Measurements from ENCODE around the gene STRN4.
"Not testable (repeated sequence)": the region's sequence is repeated elsewhere in the genome, so short reads cannot be mapped to it uniquely, and the experiment has no call there.

Gene STRN4
- 72.6 to 74.8 reads per million in 2 donors for total RNA-seq

- DNase-seq, result peak; percentile 58
These were observed at the start of gene STRN4 for GRCh38 chr19:46746281-46747057. STRN4 (minus strand) TSS chr19:46746450; CDS start chr19:46746430, 20 bp downstream.

GRCh38 chr19:46791944-46792343, 45.7 kb upstream of the STRN4 start:
- DNase-seq, result peak; percentile 7

DNA sequence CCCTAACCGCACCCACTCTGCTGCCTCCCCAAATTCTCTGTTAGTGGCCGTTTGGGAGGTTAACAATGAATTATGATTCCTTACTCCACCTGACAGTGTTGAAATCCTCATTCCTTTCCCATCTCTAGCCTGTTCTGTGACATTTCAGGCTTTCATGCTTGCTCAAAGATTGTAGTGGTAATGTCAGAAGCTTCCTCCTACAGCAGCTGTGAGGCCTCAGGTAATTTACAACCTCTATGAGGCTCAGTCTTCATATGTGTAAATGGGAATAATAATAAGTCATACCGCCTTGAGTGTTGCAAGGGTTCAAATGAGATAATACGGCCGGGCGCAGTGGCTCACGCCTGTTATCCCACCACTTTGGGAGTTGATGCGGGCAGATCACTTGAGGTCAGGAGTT, 43.1 kb upstream of the STRN4 start:
- no peak for DNase-seq

DNA sequence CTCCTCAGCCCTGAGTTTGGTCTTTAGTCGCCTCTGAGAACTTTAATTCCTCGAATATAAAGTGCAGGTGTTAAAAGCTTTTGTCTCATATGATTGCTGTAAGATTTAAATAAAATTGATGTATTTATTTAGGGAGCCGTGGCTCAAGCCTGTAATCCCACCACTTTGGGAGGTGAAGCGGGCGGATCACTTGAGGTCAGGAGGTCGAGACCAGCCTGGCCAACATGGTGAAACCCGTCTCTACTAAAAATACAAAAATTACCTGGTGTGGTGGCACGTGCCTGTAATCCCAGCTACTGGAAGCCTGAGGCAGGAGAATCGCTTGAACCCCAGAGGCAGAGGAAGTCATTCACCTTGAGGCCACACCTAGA, 42.7 kb upstream of the STRN4 start:
- no peak for DNase-seq

DNA sequence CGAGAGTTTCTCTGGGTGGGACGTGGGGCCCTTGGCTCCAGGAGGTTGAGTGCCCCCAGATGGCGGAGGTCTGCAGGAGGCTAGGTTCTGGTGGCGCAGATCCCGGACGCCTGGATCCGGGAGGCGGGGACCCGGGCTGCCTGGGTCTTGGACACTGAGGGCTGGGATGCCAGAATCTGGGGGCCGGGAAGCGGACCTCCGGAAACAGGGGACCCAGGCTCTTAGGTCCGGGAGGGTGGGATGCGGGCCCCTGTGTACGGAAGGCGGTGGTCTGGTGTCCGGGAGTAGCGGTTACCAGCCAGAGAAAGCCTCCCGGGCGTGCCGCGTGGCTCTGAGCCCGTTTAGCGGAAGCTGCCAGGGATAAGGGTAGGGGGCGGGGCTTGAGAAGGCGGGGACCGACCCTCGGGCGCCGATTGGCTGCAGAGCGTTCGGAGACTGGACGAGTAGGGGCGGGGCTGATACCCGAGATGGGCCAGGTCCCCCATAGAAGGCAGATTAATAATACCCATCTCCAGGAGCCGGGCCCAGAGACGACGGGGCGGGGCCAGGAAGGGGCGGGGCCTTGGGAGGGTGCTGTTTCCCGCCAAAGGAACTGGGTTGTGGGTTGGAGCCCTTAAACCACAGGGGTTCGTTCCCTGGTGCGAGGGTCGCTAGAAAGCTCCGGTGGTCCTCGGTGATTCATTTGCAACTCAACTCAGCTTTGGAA, 42.2 kb upstream of the STRN4 start, which contains the start of gene SLC1A5:
SLC1A5 (minus strand) TSS at position 333 of the 706 bp plus-strand sequence. CDS start 629 bp downstream, outside the sequence.
- peak; percentile 94 for DNase-seq

- DNase-seq, result peak; percentile 29
These were observed 41.3 kb upstream of the STRN4 start for GRCh38 chr19:46787331-46788261.

DNA sequence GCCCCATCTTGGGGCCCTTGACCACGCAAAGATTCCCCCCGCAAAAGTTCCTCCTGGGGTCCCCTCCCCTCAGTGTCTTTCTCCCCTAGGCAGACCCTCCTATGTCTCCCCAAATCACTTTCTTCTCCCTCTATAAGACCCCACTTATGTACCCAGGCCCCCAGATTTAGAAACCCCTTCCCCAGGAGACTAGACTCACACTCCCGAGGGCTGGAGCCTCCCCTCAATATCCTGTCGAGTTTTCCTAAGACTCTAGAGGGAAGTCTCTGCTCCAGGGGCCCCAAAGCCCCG, 40.7 kb upstream of the STRN4 start:
- DNase-seq, result no peak

- peak; percentile 72 for DNase-seq
These were observed 40.2 kb upstream of the STRN4 start for GRCh38 chr19:46786236-46787039.

- DNase-seq, result no peak
These were observed 39.7 kb upstream of the STRN4 start for GRCh38 chr19:46785980-46786235.

DNA sequence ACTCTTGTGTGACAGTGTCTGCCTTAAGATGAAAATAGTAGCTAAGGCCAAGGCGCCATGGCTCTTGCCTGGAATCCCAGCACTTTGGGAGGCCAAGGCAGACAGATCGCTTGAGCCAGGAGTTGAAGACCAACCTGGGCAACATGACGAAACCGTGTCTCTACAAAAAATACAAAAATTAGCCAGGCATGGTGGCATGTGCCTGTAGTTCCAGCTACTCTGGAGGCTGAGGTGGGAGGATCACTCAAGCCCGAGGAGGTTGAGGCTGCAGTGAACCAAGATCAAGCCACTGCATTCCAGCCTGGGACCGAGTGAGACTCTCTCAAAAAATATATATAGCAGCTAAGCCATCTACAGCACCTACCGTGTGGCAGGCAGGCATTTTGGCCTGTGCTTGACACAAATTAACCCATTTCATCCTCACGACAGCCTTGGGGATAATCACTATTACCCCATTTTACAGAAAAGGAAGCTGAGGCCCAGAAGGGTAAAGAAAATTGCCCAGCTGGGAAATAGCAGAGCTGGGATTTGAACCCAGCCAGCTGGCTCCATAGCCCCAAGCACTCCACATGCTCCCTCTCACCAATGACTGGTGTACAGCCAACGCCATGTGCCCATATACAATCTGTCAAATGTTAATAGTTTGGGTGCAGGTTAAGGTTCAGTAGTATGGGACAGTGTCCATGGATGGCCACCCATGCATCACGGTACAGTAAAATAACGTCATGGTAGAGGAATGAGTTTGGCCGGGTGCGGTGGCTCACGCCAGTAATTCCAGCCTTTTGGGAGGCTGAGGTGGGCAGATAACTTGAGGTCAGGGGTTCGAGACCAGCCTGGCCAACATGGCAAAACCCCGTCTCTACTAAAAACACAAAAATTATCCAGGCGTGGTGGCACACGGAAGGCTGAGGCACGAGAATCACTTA, 39.1 kb upstream of the STRN4 start:
- no peak for DNase-seq

DNA sequence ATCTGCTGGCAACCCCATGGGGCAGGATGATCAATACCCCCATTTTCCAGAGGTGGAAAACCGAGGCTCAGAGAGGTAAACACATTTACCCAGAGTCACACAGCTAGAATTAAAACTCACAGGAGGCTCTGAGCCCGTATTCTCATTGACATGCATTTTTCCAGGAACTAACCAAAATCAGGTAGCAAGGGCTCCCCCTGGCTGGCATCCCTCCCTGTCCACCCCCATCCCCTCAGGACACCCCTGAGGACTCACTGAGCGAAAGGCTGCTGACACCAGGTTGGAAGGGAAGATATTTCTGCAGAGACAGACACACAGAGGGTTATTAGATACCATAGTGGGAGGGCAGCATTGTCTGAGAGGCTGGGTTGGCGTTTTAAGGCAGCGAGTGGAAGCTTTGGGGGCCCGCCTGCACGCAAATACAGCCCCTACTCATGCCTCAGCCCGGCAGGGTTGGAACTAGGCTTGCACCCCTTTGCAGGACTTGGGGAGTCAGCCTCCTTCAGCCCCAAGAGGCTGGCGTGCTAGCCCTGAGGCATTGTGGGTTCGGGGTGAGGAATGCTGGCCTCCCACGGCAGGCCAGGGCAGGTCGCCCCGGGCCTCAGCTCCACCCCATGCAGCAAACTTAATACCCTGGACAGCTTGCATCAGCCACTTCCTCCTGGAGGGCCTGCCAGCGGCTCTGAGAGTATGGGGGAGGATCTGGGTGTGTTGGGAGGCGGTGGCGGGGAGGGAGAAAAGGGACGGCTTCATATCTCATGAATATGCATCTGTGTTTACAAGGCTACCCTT, 38.2 kb upstream of the STRN4 start:
- peak; percentile 12 for DNase-seq

GRCh38 chr19:46783670-46784069, 37.4 kb upstream of the STRN4 start:
- no peak for DNase-seq

GRCh38 chr19:46782355-46783019, 36.2 kb upstream of the STRN4 start:
- no peak for DNase-seq

GRCh38 chr19:46777956-46778645, 31.9 kb upstream of the STRN4 start:
- not testable (repeated sequence) for DNase-seq

DNA sequence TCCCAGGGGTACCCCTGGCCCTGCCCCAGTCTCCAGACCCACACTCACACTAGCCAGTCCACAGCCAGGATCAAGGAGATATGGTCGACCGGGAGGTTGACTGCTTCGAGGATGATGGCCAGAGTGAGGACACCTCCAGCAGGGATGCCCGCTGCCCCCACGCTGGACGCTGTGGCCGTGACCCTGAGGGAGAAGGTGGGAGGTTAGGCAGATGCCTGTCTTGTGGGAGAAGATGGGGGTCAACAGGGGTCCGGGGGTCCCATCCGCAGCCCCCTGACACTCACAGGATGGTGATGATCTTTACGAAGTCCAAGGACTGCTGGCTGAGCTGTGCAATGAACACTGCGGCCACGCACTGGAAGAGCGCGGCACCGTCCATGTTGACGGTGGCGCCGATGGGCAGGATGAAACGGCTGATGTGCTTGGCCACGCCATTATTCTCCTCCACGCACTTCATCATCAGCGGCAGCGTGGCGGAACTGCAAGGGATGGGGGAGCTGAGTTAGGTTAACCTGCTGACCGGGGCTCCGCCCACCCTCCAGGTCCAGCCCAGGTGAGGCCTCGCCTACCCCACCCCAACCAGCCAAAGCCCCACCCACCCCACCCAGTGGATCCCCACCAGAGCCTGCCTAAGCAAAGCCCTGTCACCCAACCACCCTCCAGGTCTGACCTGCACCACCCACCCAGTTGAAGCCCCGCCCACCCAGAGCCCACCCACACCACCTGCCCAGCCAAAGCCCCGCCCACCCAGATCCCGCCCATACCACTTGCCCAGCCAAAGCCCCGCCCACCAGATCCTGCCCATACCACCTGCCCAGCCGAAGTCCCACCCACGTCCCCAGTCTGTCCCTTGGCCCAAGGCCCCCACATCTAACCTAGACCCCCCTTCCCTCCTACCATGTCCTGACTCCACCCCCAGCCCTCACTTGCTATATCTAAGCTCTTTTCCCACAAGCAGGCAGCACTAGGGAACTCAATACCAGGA, 31.0 kb upstream of the STRN4 start:
- no peak for DNase-seq

- DNase-seq, result no peak
These were observed 29.5 kb upstream of the STRN4 start for GRCh38 chr19:46775642-46776258.

DNA sequence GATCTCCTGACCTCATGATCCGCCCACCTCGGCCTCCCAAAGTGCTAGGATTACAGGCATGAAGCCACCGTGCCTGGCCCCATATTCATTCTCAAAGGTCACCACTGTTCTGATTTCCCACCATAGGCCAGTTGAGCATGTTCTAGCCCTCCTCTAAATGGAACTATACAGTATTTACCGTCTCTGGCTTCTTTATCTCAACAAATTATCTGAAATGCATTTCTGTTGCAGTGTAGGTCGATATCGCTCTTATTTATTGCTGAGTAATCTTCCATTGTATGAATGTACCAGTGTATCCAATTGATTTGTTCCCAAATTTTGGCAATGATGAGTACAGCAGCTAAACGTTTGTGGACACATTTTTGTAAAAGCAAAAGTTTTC, 26.8 kb upstream of the STRN4 start:
- DNase-seq, result no peak

Measured in T-helper 9 cell (primary cell).